Adrenal gland (tissue), 12 donors: ENCODE measurements around the gene TBC1D16. TPM values are rescaled to one million over a fixed set of nuclear protein-coding genes. Genes with fewer than 3 reads are reported as not detected.

ENCODE experiments used
- DNase-seq, 7 donors: peaks; one replicate each; pipeline ENCODE4 v3.0.0-alpha.2; 2019 to 2020
- H3K27ac ChIP-seq, 5 donors: fragments of 200-600 bp; sonication (generic) in 4 of 5; 1 replicate in 3 of 5; 2 replicates in 2 of 5; pipeline versions ENCODE4 v1.5.1 to v1.8.0; 2016 to 2020; ENCODE audit warnings: mild to moderate bottlenecking in 1 of 5
- H3K27me3 ChIP-seq: fragments of 200-600 bp; 2 replicates; pipeline ENCODE4 v1.8.0; 2021
- H3K36me3 ChIP-seq, 2 donors: fragments of 200-600 bp; replicated peaks in 1 of 2; 1 replicate in 1 of 2; 2 replicates in 1 of 2; pipeline versions ENCODE4 v1.5.1 to v1.8.0; 2018 to 2022
- H3K4me1 ChIP-seq, 2 donors: fragments of 200-600 bp; replicated peaks in 1 of 2; 1 replicate in 1 of 2; 2 replicates in 1 of 2; pipeline versions ENCODE4 v1.5.1 to v1.8.0; 2018 to 2021
- H3K4me3 ChIP-seq, 4 donors: fragments of 200-600 bp; sonication (generic) in 3 of 4; one replicate each; pipeline ENCODE4 v1.5.1; 2016 to 2018
- H3K9me3 ChIP-seq, 3 donors: fragments of 200-600 bp; sonication (generic) in 1 of 3; replicated peaks in 1 of 3; 1 replicate in 2 of 3; 2 replicates in 1 of 3; pipeline versions ENCODE4 v1.5.1 to v1.8.0; 2016 to 2021
- CTCF ChIP-seq, 6 experiments: fragments of 450-650 bp in 4 of 6; fragments of 200-600 bp in 2 of 6; sonication (generic) in 1 of 6; IDR thresholded peaks; 1 replicate in 5 of 6; 2 replicates in 1 of 6; pipeline versions ENCODE4 v1.5.1 to v1.8.0; 2016 to 2021; ENCODE audit warnings: antibody characterized with exemption in 6 of 6, mild to moderate bottlenecking in 2 of 6, moderate library complexity in 1 of 6
- POLR2A ChIP-seq, 2 donors: fragments of 450-650 bp; IDR thresholded peaks; one replicate each; pipeline ENCODE4 v1.6.1; 2017; ENCODE audit warnings: antibody characterized with exemption in 2 of 2, mild to moderate bottlenecking in 2 of 2, moderate library complexity in 1 of 2
- WGBS, 4 donors: extraction: QIAGEN DNeasy Blood & Tissue Kit in 2 of 4; methylation state at CpG; one replicate each; pipeline versions ENCODE4 v1.1.5 to v1.1.7; 2013 to 2017; 5-methylcytosine and 5-hydroxymethylcytosine counted together
- intact Hi-C, 2 donors: fragments of 100-400 bp; cut with DNase I; formaldehyde crosslinking; loops; one replicate each; pipeline versions ENCODE4 v1.14.1 to v1.15.0; 2022 to 2023
- polyA plus RNA-seq, 3 donors: library from polyadenylated mRNA; stranded (reverse); fragments of 200-250 nt in 2 of 3; fragments of 350-450 nt in 1 of 3; fragmentation: Illumina TruSeq in 1 of 3; extraction: RNeasy Lipid Tissue Mini Kit (QIAGEN cat#74804) in 1 of 3; gene quantifications; one replicate each; pipeline ENCODE4 v1.2.3, GENCODE V29; 2013 to 2014
- total RNA-seq, 9 donors: library from RNA; depleted of rRNA in 4 of 9; stranded (reverse); fragments of >200 nt in 4 of 9; fragments of 120-200 nt in 1 of 9; fragmentation: NEBNext Ultra II Directional in 1 of 9; extraction: Animal tissue kit (Norgen Biotek cat#: 25700) in 1 of 9; gene quantifications; one replicate each; pipeline versions ENCODE4 v1.1.0 to v1.2.4, GENCODE V29; 2013 to 2023
- donor health status: healthy with polysubstance abuse.
- donor health status: Bipolar disorder and iron deficiency.
- donor health status: DM: yes; HTN: yes; CAD: no.
- donor health status: DM: no; HTN: no; CAD: no.
- donor health status: DM: no; HTN: no; CAD: no.
- donor health status: DM: yes; HTN: yes; CAD: no.

Gene TBC1D16
- total and polyA plus RNA-seq, 12 donors, result 4.2 to 62.5 (median 29.5) TPM

- H3K27ac ChIP-seq, result peak overlapping the region in 2 of 5 donors; percentile 8 to 77
- DNase-seq, result no peak
- H3K27me3 ChIP-seq, result no peaks in the 10 kb centered on the region
- H3K4me1 ChIP-seq, result peaks cover 0 to 52% of the 10 kb centered on the region in 2 donors
- 90 to 96% (median 93%) methylated on average over 21 to 25 of the region's 25 CpGs for WGBS, 4 donors
- H3K4me3 ChIP-seq, result no peak overlapping the region
- H3K9me3 ChIP-seq, result no peaks in the 10 kb centered on the region
- TF ChIP-seq CTCF (IDR thresholded peaks at IDR 0.05), result no peak
- intact Hi-C loops, result no loop called here
- no peaks in the 10 kb centered on the region for H3K36me3 ChIP-seq
These were observed 4.8 kb downstream of the TBC1D16 start for GRCh38 chr17:80030730-80031410.

GRCh38 chr17:80029258-80029974 lies 6.3 kb downstream of the TBC1D16 start:
- no peak overlapping the region for H3K4me3 ChIP-seq
- H3K9me3 ChIP-seq, result no peaks in the 10 kb centered on the region
- WGBS, 4 donors, result 56 to 77% (median 61%) methylated on average over 7 to 9 of the region's 9 CpGs
- TF ChIP-seq POLR2A (IDR thresholded peaks at IDR 0.05) (no peak), CTCF (IDR thresholded peaks at IDR 0.05) (peak in 2 of 6 experiments; percentile 21)
- peak overlapping the region in 3 of 5 donors; percentile 34 to 77 (median 60) for H3K27ac ChIP-seq
- peaks cover 0 to 46% of the 10 kb centered on the region in 2 donors for H3K4me1 ChIP-seq
- H3K27me3 ChIP-seq, result no peaks in the 10 kb centered on the region
- DNase-seq, result peak in 6 of 7 donors; percentile 76 to 88 (median 82)
- intact Hi-C loops, result no loop called here
- H3K36me3 ChIP-seq, result no peaks in the 10 kb centered on the region

- H3K4me1 ChIP-seq, result peaks cover 0 to 44% of the 10 kb centered on the region in 2 donors
- no peak overlapping the region for H3K4me3 ChIP-seq
- TF ChIP-seq CTCF (IDR thresholded peaks at IDR 0.05), result no peak
- TF ChIP-seq POLR2A (IDR thresholded peaks at IDR 0.05), result no peak
- peak in 2 of 7 donors; percentile 32 to 34 for DNase-seq
- intact Hi-C loops, result no loop called here
- H3K27ac ChIP-seq, result peak overlapping the region in 2 of 5 donors; percentile 29 to 41
- WGBS, 4 donors, result 56 to 69% (median 62%) methylated on average over 10 of the region's 10 CpGs
- H3K9me3 ChIP-seq, result no peaks in the 10 kb centered on the region
- no peaks in the 10 kb centered on the region for H3K36me3 ChIP-seq
- no peaks in the 10 kb centered on the region for H3K27me3 ChIP-seq
These were observed 7.6 kb downstream of the TBC1D16 start for GRCh38 chr17:80028030-80028429.

GRCh38 chr17:80027043-80027435 lies 8.6 kb downstream of the TBC1D16 start:
- H3K27me3 ChIP-seq, result no peaks in the 10 kb centered on the region
- intact Hi-C loops, result no loop called here
- no peak overlapping the region for H3K27ac ChIP-seq
- WGBS, 4 donors, result 91 to 97% (median 96%) methylated on average over 8 of the region's 8 CpGs
- no peak for DNase-seq
- no peak overlapping the region for H3K4me3 ChIP-seq
- no peaks in the 10 kb centered on the region for H3K36me3 ChIP-seq
- H3K9me3 ChIP-seq, result no peaks in the 10 kb centered on the region
- TF ChIP-seq CTCF (IDR thresholded peaks at IDR 0.05) (no peak), POLR2A (IDR thresholded peaks at IDR 0.05) (no peak)
- H3K4me1 ChIP-seq, result peaks cover 0 to 42% of the 10 kb centered on the region in 2 donors
